ENCODE data around the gene SYNJ2.
A peak's percentile ranks its signal among the peaks of the same experiment; 100 is the strongest.
"Not testable (repeated sequence)": the region's sequence is repeated elsewhere in the genome, so short reads cannot be mapped to it uniquely, and the experiment has no call there.

SYNJ2 gene, protein sequence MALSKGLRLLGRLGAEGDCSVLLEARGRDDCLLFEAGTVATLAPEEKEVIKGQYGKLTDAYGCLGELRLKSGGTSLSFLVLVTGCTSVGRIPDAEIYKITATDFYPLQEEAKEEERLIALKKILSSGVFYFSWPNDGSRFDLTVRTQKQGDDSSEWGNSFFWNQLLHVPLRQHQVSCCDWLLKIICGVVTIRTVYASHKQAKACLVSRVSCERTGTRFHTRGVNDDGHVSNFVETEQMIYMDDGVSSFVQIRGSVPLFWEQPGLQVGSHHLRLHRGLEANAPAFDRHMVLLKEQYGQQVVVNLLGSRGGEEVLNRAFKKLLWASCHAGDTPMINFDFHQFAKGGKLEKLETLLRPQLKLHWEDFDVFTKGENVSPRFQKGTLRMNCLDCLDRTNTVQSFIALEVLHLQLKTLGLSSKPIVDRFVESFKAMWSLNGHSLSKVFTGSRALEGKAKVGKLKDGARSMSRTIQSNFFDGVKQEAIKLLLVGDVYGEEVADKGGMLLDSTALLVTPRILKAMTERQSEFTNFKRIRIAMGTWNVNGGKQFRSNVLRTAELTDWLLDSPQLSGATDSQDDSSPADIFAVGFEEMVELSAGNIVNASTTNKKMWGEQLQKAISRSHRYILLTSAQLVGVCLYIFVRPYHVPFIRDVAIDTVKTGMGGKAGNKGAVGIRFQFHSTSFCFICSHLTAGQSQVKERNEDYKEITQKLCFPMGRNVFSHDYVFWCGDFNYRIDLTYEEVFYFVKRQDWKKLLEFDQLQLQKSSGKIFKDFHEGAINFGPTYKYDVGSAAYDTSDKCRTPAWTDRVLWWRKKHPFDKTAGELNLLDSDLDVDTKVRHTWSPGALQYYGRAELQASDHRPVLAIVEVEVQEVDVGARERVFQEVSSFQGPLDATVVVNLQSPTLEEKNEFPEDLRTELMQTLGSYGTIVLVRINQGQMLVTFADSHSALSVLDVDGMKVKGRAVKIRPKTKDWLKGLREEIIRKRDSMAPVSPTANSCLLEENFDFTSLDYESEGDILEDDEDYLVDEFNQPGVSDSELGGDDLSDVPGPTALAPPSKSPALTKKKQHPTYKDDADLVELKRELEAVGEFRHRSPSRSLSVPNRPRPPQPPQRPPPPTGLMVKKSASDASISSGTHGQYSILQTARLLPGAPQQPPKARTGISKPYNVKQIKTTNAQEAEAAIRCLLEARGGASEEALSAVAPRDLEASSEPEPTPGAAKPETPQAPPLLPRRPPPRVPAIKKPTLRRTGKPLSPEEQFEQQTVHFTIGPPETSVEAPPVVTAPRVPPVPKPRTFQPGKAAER (N-terminal part only)

GRCh38 chr6:157981395-157982101, at the start of gene SYNJ2:
Gene SYNJ2 (plus strand): TSS chr6:157981863. CDS start chr6:157981962, 99 bp downstream.
- DNase-seq (ENCODE audit: low read depth): peak; percentile 86
- TF ChIP-seq CTCF (IDR thresholded peaks at IDR 0.05; ENCODE audit: insufficient read depth, low read depth, low read length, missing control alignments): peak; percentile 27
- peak within 1 kb of the TSS; percentile 59 for H3K4me3 ChIP-seq (ENCODE audit: low read length)

- DNase-seq (ENCODE audit: low read depth): no peak
- TF ChIP-seq CTCF (IDR thresholded peaks at IDR 0.05; ENCODE audit: insufficient read depth, low read depth, low read length, missing control alignments): no peak
- H3K4me3 ChIP-seq (ENCODE audit: low read length): no peak overlapping the region
Observed at GRCh38 chr6:157935786-157936185, 45.9 kb upstream of the SYNJ2 start.

GRCh38 chr6:157937318-157937717, 44.3 kb upstream of the SYNJ2 start:
- no peak for DNase-seq (ENCODE audit: low read depth)
- H3K4me3 ChIP-seq (ENCODE audit: low read length): no peak overlapping the region
- TF ChIP-seq CTCF (IDR thresholded peaks at IDR 0.05; ENCODE audit: insufficient read depth, low read depth, low read length, missing control alignments): no peak

DNA sequence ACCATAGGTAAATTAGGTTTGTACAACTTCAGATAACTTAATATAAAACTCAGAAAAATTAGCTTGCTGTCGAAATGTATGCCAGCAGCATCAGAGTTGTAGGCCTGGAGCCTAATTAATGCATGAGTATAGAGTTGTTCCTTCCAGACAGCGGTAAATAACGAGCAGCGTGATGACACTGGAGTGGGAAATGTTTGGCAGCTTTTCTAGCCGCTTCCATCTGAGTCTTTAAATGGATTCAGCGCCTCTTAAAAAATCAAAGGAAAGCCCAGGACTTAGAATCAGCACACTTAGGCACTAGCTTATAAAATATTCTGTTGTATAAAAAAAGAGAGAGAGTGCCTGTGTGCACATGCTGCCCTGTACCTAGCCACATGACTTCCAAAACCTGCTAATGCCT, 43.7 kb upstream of the SYNJ2 start:
- TF ChIP-seq CTCF (IDR thresholded peaks at IDR 0.05; ENCODE audit: insufficient read depth, low read depth, low read length, missing control alignments): no peak
- H3K4me3 ChIP-seq (ENCODE audit: low read length): no peak overlapping the region
- no peak for DNase-seq (ENCODE audit: low read depth)

DNA sequence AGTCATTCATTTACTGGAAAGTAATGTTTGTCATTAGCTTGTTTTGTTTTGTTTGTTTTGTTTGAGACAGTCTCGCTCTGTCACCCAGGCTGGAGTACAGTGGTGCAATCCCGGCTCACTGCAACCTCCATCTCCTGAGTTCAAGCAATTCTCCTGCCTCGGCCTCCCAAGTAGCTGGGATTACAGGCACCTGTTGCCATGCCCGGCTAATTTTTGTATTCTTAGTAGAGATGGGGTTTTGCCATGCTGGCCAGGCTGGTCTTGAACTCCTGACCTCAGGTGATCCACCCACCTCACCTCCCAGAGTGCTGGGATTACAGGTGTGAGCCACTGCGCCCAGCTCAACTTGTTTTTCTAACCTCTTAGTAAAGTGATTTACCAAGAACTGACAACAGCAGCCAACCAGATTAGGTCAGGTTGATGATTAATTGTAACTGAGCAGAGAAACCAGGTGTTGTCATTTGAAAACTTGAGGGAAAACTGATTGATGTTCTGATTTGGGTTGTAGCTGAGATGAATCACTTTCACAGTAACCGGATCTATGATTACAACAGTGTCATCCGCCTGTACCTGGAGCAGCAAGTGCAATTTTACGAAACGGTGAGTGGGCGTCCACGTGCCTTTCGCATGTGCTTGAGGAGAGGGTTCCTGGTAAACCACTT, 41.2 kb upstream of the SYNJ2 start:
- DNase-seq (ENCODE audit: low read depth): peak; percentile 78
- not testable (repeated sequence) for H3K4me3 ChIP-seq (ENCODE audit: low read length)

GRCh38 chr6:157941101-157941863, 40.4 kb upstream of the SYNJ2 start:
- H3K4me3 ChIP-seq (ENCODE audit: low read length): no peak overlapping the region
- no peak for DNase-seq (ENCODE audit: low read depth)
- TF ChIP-seq CTCF (IDR thresholded peaks at IDR 0.05; ENCODE audit: insufficient read depth, low read depth, low read length, missing control alignments): no peak
